Suppressor macrophage treated with lipopolysaccharide for 4 hours (primary cell): Measurements from ENCODE around the gene RREB1.
"Not testable (repeated sequence)": the region's sequence is repeated elsewhere in the genome, so short reads cannot be mapped to it uniquely, and the experiment has no call there.

Experiments
- DNase-seq: peaks from one replicate; pipeline ENCODE4 v3.0.0-alpha.2; 2020

RREB1 gene

DNA sequence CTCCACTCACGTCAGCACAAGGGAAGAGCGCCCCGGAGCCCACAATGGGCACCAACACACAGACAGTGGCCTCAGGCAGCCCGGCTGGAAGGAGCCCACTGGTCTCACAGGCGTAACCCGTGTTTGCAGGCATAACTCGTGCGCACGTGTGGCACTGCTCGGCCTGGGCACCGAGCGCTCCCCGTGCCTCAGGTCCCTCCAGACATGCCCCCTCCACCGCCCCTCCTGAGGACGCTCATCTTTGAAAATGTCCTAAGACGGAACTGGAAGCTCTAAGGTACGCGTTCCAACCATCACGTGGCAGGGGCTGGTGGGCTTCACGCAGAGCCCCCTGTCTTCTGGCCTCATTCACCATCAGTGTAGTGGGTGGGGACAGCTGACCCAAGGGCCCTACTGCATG lies 160.6 kb downstream of the RREB1 start:
- DNase-seq = no peak

- no peak for DNase-seq
These were observed 161.2 kb downstream of the RREB1 start for GRCh38 chr6:7268816-7269555.

GRCh38 chr6:7269816-7270215 lies 162.1 kb downstream of the RREB1 start:
- no peak for DNase-seq

- no peak for DNase-seq
These were observed 162.8 kb downstream of the RREB1 start for GRCh38 chr6:7270320-7271204.

DNA sequence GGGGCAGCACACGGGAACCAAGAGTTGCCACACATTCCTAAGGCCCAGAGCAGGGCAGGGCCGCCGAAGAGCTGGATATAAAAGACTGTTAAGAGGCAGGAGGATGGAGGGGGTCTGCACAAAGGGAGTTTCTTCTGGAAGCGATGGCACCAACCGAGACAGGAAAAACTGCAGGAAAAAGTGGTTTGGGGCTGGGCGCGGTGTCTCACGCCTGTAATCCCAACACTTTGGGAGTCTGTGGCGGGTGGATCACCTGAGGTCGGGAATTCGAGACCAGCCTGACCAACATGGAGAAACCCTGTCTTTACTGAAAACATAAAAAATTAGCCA lies 163.4 kb downstream of the RREB1 start:
- no peak for DNase-seq

- no peak for DNase-seq
These were observed 165.9 kb downstream of the RREB1 start for GRCh38 chr6:7273709-7274108.

- not testable (repeated sequence) for DNase-seq
These were observed 166.8 kb downstream of the RREB1 start for GRCh38 chr6:7274525-7274924.

- DNase-seq = no peak
These were observed 168.4 kb downstream of the RREB1 start for GRCh38 chr6:7276199-7276524.

- no peak for DNase-seq
These were observed 174.5 kb downstream of the RREB1 start for GRCh38 chr6:7282097-7282906.

GRCh38 chr6:7283676-7284075 lies 175.9 kb downstream of the RREB1 start:
- DNase-seq = no peak

- DNase-seq = no peak
These were observed 177.7 kb downstream of the RREB1 start for GRCh38 chr6:7285416-7285815.

DNA sequence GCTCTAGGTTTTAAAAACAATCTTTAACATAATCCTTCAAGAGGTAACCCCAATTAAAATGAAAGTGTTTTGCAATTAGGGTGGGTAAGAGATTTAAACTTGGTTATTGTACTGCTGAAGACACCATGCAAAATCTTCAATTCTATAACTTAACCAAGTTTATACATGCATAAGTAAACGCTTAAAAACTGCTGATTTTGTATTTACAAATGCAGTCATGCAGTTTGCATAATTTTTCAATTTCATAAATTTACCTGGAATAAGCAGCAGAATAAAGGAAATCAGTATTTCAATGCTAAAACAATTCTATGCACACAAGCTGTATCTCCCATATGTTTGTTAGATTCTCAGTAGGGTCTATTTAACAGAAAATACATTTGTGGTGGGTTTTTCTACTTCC lies 182.3 kb downstream of the RREB1 start:
- DNase-seq = no peak

DNA sequence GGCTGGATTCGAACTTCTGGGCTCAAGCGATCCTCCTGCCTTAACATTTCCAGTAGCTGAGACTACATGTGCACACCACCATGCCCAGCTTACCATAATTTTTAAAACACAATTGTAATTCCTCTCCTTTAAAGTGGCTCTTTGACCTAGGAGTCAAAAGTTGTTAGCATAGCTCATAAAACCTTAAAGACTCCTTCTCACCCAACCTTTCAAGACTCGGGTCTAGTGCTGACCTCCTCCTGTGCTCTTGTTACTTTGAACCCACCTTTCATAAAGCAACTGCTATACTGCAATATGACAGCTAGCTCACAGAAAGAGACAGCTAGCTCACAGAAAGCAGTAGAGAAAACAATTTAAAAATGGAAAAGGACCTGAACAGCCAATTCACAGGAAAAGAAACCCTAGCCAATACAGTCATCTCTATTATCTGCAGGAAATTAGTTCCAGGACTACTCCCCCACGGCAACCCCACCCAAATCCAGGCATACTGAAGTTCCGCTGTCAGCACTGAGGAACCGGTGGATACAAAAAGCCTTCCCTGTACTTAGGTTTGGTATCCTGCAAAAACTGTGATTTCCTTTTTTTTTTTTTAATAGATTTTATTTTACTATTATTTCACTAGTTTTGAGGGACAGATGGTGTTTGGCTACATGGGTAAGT lies 185.0 kb downstream of the RREB1 start:
- DNase-seq = no peak

GRCh38 chr6:7295916-7296315 lies 188.2 kb downstream of the RREB1 start:
- no peak for DNase-seq

- no peak for DNase-seq
These were observed 188.8 kb downstream of the RREB1 start for GRCh38 chr6:7296602-7297001.

DNA sequence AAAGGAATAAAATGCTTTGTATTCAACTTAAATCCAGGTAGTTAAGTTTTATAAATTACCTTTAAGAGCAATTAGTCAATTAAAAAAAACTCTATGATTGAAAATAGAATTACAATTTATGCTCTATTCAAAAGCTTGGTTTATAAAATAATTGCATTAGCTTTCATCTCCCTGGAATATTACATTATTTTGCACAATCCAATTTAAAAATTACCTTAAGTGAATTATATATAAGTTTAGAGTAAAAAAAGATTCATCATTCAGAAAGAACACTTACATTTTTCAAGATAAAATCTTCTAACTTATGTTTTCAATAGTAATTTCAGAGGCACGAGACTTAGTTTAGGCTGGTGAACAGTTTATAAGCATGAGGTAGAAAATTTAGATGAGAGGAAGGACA lies 190.4 kb downstream of the RREB1 start:
- no peak for DNase-seq

- DNase-seq = no peak
These were observed 193.2 kb downstream of the RREB1 start for GRCh38 chr6:7300926-7301325.
